Peyer's patch (tissue), 4 donors: ENCODE results near the gene PCBP3.

ENCODE experiments used
- POLR2A ChIP-seq, 2 donors: fragments of 450-650 bp; IDR thresholded peaks; one replicate each; pipeline ENCODE4 v1.5.1; 2017; ENCODE audit warnings: antibody characterized with exemption in 2 of 2, mild to moderate bottlenecking in 2 of 2, moderate library complexity in 2 of 2
- TF ChIP-seq, protein P1 (sequence below), 6 experiments: fragments of 450-650 bp in 4 of 6; fragments of 200-600 bp in 2 of 6; sonication (generic) in 1 of 6; IDR thresholded peaks; one replicate each; pipeline ENCODE4 v1.5.1; 2017 to 2019; ENCODE audit warnings: antibody characterized with exemption in 6 of 6, mild to moderate bottlenecking in 3 of 6, moderate library complexity in 1 of 6

- TF ChIP-seq, protein P1, sequence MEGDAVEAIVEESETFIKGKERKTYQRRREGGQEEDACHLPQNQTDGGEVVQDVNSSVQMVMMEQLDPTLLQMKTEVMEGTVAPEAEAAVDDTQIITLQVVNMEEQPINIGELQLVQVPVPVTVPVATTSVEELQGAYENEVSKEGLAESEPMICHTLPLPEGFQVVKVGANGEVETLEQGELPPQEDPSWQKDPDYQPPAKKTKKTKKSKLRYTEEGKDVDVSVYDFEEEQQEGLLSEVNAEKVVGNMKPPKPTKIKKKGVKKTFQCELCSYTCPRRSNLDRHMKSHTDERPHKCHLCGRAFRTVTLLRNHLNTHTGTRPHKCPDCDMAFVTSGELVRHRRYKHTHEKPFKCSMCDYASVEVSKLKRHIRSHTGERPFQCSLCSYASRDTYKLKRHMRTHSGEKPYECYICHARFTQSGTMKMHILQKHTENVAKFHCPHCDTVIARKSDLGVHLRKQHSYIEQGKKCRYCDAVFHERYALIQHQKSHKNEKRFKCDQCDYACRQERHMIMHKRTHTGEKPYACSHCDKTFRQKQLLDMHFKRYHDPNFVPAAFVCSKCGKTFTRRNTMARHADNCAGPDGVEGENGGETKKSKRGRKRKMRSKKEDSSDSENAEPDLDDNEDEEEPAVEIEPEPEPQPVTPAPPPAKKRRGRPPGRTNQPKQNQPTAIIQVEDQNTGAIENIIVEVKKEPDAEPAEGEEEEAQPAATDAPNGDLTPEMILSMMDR (IDR thresholded peaks at IDR 0.05) = no peak
- TF ChIP-seq POLR2A (IDR thresholded peaks at IDR 0.05) = peak in 1 of 2 donors; percentile 49
These were observed at the start of gene PCBP3 for GRCh38 chr21:45643021-45643980.
